ENCODE measurements around the gene VEGFD.
"Not testable (repeated sequence)": the region's sequence is repeated elsewhere in the genome, so short reads cannot be mapped to it uniquely, and the experiment has no call there.

The VEGFD gene

GRCh38 chrX:15358533-15358932, 25.7 kb downstream of the VEGFD start:
- no peak for DNase-seq

DNA sequence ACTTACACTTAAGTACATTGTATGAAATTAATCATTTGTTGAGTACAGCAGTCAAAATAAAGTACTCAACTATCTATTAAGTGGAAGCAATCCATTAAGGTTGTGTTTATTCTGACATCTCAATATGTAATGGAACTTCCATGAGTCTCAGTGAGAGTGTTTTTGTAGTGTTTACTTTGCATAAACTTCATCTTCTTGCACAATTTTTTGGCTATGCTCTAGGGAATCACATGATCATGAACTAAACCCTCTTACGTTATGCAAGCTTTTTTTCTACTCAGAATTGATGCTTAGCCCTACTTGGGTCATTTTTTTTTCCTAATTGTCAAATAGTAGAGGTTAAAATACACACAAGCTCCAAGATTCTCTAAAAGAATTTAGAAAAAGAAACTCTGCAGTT, 27.8 kb downstream of the VEGFD start:
- DNase-seq = no peak

DNA sequence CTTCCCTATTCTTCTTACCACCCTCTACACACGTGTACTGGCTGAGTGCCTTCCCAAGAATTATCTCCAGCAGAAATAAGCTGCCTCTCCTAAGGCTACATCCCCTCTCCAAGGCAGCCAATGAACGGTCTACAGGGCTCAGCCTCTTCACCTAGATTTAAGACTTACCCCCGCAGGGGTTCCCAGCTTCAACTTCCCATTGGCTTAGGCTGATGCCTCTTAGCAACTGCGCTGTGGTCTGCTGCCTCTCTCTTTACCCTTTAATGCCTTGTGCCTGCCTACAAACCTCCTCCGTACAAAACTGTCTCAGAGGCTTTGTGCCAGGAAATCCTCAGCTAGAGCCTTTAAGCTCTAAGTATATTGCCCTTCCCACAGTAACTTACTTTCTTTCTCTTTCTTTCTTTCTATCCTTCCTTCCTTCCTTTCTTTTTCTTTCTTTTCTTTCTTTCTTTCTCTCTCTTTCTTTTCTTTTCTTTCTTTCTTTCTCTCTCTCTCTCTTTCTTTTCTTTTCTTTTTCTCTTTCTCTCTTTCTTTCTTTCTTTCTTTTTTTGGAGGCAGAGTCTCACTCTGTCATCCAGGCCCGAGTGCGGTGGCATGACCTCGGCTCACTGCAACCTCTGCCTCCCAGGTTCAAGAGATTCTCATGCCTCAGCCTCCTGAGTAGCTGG, 33.8 kb downstream of the VEGFD start:
- no peak for DNase-seq

- DNase-seq = no peak
Measured at GRCh38 chrX:15349046-15349445, 35.2 kb downstream of the VEGFD start.

DNA sequence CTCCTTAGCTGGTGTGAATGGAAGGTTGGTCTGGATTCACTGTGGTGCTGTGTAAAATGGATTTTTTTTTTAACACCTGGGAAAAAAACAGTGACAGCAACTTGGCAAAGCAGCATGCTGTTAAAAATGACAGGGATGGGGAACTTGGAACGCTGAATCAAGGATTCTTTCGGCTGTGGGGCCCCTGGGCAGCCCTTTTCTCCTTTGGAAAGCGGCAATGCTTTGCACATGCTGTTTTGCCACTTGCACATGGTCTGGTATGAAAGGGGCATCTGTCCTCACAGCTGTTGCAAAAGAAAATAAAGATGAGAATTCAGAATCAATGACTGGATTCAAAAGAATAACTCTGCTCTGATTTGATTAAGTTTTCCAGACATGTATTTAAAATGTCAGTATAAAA, 38.2 kb downstream of the VEGFD start:
- DNase-seq = no peak

- DNase-seq = no peak
Measured at GRCh38 chrX:15344106-15344505, 40.1 kb downstream of the VEGFD start.

GRCh38 chrX:15343075-15343476, 41.1 kb downstream of the VEGFD start:
- DNase-seq = no peak

DNA sequence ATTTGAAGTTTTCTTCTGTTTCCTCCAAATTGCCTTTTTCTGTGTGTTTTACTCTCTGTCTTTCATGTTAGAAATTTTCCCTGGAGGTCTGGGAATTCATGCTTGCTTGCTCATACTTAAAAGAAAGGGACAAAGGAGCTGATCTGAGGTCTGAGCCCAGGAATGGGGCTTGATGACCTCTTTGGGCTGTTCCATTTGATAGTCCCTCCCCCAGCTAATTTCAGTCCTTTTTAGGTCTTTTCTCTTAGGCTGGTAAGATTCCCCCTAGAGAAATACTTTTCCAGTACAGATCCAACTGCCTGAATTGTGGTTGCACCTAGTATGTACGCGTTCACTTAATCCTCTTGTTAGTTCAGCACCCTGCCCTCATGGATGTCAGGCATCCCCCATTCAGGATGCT, 43.3 kb downstream of the VEGFD start:
- DNase-seq = no peak

DNA sequence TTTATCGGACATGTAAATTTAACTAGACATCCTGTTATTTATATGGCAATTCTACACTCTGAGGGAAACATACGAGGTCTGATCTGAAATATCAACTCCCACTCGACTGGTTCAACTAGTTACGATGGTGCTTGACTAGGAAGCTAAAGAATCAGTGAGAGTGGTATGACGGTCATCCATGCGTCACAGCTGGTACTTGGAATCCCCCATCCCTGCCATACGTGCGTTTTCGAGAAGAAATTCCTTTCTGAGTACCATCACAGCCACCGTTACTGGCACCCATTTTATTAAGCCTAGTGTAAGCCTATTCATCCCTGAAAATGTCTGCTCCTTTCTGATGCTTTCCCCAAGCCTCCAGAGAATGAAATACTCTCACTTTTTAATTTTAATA, 48.2 kb downstream of the VEGFD start:
- DNase-seq = no peak

DNA sequence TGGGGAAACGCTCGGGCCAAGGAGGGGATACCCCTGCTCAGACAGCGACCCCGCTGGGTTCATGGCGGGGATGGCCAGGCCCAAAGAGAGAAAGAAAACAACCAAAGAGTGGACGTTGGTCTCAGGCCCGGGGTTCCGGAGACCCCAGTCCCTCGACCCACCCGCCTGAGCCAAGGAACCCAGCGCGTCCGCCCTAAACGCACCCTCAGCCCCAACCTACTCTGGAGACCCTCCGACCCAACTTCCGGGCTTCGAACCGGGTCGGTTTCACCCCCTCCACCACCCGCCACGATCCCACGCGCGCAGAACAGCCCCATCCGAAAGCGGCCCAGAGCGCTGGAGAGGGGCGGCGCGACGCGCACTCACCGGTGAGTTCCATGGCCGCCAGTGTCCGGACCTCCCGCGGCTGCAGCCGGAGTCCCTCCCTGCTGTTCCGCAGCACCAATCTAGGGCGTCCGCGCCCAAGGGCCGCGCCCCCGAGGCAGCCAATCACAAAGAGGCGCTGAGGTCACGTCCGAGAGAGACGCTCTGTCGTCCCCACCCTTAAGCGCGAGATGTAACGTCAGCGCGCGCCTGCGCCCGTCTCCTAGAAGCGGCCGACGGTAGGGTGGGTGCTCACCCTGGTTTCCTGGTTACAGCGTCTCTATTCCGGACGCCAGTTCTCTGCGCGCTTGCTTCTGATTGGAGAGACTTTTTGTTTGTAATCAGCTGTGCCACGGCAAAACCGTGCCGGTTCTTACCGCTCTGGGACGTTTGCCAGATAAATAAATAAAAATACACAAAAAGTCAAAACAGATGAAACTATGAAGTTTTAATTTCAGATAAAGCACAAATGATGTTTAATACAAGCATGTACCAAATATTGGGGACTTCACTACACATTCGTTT, 48.8 kb downstream of the VEGFD start, which contains the start of gene PIGA:
TSS of gene PIGA (minus strand) at position 389 of the 888 bp plus-strand sequence. CDS start 3,593 bp downstream, outside the sequence.
- DNase-seq = peak; percentile 68

GRCh38 chrX:15334561-15334960, 49.7 kb downstream of the VEGFD start:
- DNase-seq = no peak

DNA sequence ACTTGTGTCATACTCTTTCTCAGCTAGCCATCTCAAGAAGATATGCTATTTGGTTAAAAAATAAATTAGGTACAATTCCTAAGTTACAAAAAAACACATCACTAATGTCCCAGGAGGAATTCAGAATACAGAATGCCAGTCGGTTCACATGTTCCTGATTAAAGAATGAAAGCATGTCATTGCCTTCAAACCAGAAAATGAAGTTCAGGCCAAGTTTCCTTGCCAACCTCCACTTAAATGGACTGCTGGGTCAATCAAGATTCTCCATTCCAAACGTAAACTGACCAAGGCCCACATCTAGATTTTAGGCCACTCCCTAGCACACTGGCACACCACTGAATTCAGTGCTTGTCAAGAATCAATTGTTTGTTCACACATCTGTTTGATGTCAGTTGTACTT, 55.4 kb downstream of the VEGFD start:
- no peak for DNase-seq

DNA sequence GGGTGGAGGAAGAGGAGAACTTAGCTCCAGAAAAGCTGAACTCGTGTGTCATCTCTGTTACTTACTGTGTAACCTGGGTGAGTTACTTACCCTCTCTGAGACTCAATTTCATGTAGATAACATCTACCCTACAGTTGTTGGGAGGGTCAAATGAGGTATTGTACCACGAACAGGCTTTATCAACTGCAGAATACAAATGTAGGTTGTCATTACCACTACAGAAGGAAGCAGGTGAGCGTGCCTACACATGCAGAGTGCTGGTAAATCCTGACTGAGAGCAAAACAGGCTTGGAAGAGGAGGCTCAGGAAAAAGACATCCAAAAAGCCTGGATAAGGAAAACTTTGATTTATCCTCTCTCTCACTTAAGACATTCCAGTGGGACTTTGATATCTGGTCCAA, 56.1 kb downstream of the VEGFD start:
- DNase-seq = no peak

- no peak for DNase-seq
Measured at GRCh38 chrX:15322472-15322871, 61.7 kb downstream of the VEGFD start.

DNA sequence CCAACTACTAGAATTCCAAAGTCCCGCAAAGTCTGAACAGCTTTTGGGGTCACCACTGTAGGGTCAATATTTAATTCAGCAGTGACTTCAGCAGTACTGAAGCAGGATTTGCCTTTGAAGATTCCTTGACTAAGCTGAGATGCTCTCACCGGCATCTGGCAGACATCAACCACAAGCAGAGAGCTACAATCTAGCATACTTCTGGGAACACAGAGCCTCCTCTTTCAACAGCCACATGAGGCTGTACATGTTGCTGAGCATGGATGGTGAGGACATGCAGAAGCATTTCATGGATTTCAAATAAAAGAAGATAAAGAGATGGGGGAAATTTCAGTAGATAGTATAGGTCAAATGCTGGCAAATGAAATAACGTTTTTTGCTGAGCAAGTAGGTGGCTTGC, 62.1 kb downstream of the VEGFD start:
- DNase-seq = no peak

- DNase-seq = no peak
Measured at GRCh38 chrX:15321447-15321846, 62.8 kb downstream of the VEGFD start.

DNA sequence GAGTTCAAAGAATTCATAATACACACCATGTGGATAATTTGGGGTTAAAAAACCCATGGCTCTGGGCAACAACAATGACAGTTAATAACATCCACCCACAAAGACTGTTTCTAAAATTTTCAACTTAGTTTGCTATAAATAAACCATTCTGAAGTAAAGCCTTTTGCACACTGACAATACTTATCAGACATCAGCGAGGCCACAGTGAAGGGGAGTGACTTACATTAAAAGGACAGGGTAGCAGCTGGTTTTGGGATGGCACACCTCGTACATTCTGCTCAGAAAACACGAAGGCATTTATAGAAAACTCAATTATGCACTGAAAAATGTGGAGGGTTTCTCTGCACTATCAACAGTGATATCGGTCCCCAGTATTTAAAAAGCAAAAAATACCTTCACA, 63.9 kb downstream of the VEGFD start:
- DNase-seq = no peak

- no peak for DNase-seq
Measured at GRCh38 chrX:15319075-15319474, 65.1 kb downstream of the VEGFD start.

- DNase-seq = no peak
Measured at GRCh38 chrX:15315509-15315908, 68.7 kb downstream of the VEGFD start, which contains the start of gene ASB11. TSS of gene ASB11 (minus strand) at chrX:15315640. CDS start at chrX:15315605, 35 bp downstream.

- no peak for DNase-seq
Measured at GRCh38 chrX:15314472-15314871, 69.7 kb downstream of the VEGFD start.

DNA sequence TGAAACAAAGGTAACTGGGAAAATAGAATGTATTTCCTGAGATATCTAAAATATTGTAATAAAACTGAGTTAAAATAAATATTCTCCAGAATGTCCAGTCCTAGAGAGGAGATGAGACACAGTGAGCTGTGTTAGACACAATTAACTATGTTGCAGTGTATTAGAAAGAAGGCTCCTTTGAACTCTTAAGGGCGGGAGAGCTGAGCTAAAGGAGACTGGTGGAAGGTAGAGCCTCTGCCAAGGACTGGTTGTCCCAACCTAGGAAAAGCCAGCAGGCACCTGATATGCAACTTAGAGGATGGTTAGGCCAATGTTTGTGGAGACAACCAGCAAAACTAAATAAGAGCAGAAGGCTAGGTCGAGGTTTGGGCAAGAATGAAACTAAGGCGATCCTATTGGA, 73.1 kb downstream of the VEGFD start:
- no peak for DNase-seq

DNA sequence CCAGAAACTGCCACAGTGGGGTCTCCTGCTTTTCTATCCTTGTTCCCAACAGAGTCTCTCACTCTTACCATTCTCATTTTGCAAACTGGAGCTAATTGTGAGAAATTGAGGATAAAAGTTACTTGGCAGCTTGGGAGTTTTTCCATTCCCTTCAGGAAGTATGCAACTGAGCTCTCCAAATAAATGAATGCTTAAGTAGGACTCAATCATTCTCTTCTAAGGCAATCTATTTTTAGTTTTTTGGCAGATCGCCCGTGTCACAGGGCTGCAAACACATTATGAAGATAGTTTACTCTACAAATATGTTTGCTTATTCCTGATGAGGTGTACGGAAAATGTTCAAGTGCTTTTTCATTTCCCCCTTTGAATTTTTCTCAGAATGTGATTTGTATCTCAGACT, 74.1 kb downstream of the VEGFD start:
- DNase-seq = no peak

DNA sequence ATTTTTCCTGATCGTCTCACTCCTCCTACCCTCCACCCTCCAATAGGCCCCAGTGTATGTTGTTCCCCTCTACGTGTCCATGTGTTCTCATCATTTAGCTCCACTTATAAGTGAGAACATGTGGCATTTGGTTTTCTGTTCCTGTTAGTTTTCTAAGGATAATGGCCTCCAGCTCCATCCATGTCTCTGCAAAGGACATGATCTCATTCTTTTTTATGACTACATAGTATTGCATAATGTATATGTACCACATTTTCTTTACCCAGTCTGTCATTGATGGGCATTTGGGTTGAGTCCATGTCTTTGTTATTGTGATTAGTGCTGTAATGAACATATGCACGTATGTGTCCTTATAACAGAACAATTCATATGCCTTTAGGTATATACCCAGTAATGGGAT, 78.3 kb downstream of the VEGFD start:
- DNase-seq = not testable (repeated sequence)

DNA sequence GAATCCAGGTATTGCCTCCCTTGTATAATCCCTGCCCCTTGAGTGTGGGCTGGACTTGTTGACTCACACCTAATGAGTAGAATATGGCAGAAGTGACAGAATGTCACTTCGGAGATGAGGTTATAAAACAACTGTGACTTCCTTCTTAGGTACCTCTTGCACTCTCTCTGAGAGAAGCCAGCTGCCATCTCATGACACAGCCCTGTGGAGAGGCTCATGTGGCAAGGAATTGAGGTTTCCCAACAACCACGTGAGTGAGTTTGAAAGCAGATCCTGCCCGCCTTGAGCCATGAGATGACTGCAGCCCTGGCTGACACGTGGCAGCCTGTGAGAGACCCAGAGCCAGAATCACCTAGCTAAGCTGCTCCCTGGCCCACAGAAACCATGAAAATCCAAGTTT, 82.3 kb downstream of the VEGFD start:
- no peak for DNase-seq
